GM10847 (cell line): ENCODE data around the gene RBM27.

Source experiments
- POLR2A ChIP-seq: IDR thresholded peaks from 2 replicates; pipeline ENCODE4 v1.6.1; 2011; ENCODE audit not compliant: insufficient read length; ENCODE audit errors: extremely low read depth

Gene RBM27

GRCh38 chr5:146199176-146199815, 4.1 kb upstream of the RBM27 start:
- TF ChIP-seq POLR2A: no peak

GRCh38 chr5:146203872-146204192, 427 bp downstream of the RBM27 start:
- no peak for TF ChIP-seq POLR2A

- TF ChIP-seq POLR2A: no peak
These were observed 2.2 kb downstream of the RBM27 start for GRCh38 chr5:146205499-146206202.

- TF ChIP-seq POLR2A: no peak
These were observed 2.9 kb downstream of the RBM27 start for GRCh38 chr5:146206257-146206656.

GRCh38 chr5:146208916-146209522, 5.6 kb downstream of the RBM27 start:
- no peak for TF ChIP-seq POLR2A

GRCh38 chr5:146209714-146210113, 6.3 kb downstream of the RBM27 start:
- TF ChIP-seq POLR2A: no peak

GRCh38 chr5:146213210-146213826, 9.9 kb downstream of the RBM27 start:
- TF ChIP-seq POLR2A: no peak

GRCh38 chr5:146218168-146218567, 14.8 kb downstream of the RBM27 start:
- no peak for TF ChIP-seq POLR2A

- no peak for TF ChIP-seq POLR2A
These were observed 15.8 kb downstream of the RBM27 start for GRCh38 chr5:146219243-146219642.

- TF ChIP-seq POLR2A: no peak
These were observed 17.8 kb downstream of the RBM27 start for GRCh38 chr5:146221234-146221633.

GRCh38 chr5:146222005-146222404, 18.6 kb downstream of the RBM27 start:
- no peak for TF ChIP-seq POLR2A

GRCh38 chr5:146223179-146223578, 19.8 kb downstream of the RBM27 start:
- TF ChIP-seq POLR2A: no peak

- no peak for TF ChIP-seq POLR2A
These were observed 25.8 kb downstream of the RBM27 start for GRCh38 chr5:146229222-146229621.

- no peak for TF ChIP-seq POLR2A
These were observed 28.8 kb downstream of the RBM27 start for GRCh38 chr5:146232223-146232622.

GRCh38 chr5:146233441-146233840, 30.0 kb downstream of the RBM27 start:
- no peak for TF ChIP-seq POLR2A

GRCh38 chr5:146238973-146239372, 35.6 kb downstream of the RBM27 start:
- no peak for TF ChIP-seq POLR2A
